GM23248 (cell line): Measurements from ENCODE around the gene METTL15. TPM values are rescaled to one million over a fixed set of nuclear protein-coding genes. Genes with fewer than 3 reads are reported as not detected.

ENCODE experiments used
- DNase-seq: peaks from one replicate; pipeline ENCODE4 v3.0.0-alpha.2; 2015
- H2AFZ ChIP-seq: fragments of 200-600 bp; sonication (generic); 2 replicates; pipeline ENCODE4 v1.6.1; 2016; ENCODE audit warnings: antibody characterized with exemption
- H3F3A ChIP-seq: fragments of 200-600 bp; sonication (generic); 2 replicates; pipeline ENCODE4 v1.6.1; 2016; ENCODE audit warnings: mild to moderate bottlenecking, antibody characterized with exemption, mixed run types; ENCODE audit not compliant: insufficient read depth
- H3K27ac ChIP-seq: fragments of 200-600 bp; sonication (generic); 2 replicates; pipeline ENCODE4 v1.5.1; 2016; ENCODE audit warnings: mild to moderate bottlenecking
- H3K27me3 ChIP-seq: fragments of 200-600 bp; sonication (generic); replicated peaks from 2 replicates; pipeline ENCODE4 v1.6.1; 2016; ENCODE audit warnings: mild to moderate bottlenecking; ENCODE audit not compliant: insufficient read depth
- H3K36me3 ChIP-seq: fragments of 200-600 bp; sonication (generic); 2 replicates; pipeline ENCODE4 v1.6.1; 2016; ENCODE audit warnings: low read depth, mild to moderate bottlenecking
- H3K4me1 ChIP-seq: fragments of 200-600 bp; sonication (generic); 2 replicates; pipeline ENCODE4 v1.6.1; 2016; ENCODE audit warnings: mild to moderate bottlenecking; ENCODE audit not compliant: insufficient read depth
- H3K4me2 ChIP-seq: fragments of 200-600 bp; sonication (generic); one replicate; pipeline ENCODE4 v1.6.1; 2016; ENCODE audit warnings: mild to moderate bottlenecking; ENCODE audit not compliant: unreplicated experiment
- H3K4me3 ChIP-seq: fragments of 200-600 bp; sonication (generic); 2 replicates; pipeline ENCODE4 v1.5.1; 2016; ENCODE audit warnings: mild to moderate bottlenecking
- H3K79me2 ChIP-seq: fragments of 200-600 bp; sonication (generic); 2 replicates; pipeline ENCODE4 v1.6.1; 2016; ENCODE audit warnings: mild to moderate bottlenecking; ENCODE audit not compliant: insufficient read depth
- H3K9ac ChIP-seq: fragments of 200-600 bp; sonication (generic); 2 replicates; pipeline ENCODE4 v1.6.1; 2016; ENCODE audit warnings: mild to moderate bottlenecking
- H3K9me2 ChIP-seq: fragments of 200-600 bp; sonication (generic); 2 replicates; pipeline ENCODE4 v1.6.1; 2016; ENCODE audit warnings: mixed run types, mild to moderate bottlenecking, moderate library complexity; ENCODE audit not compliant: insufficient read depth
- H3K9me3 ChIP-seq: fragments of 200-600 bp; sonication (generic); one replicate; pipeline ENCODE4 v1.6.1; 2017; ENCODE audit warnings: low read depth
- H4K20me1 ChIP-seq: fragments of 200-600 bp; sonication (generic); 2 replicates; pipeline ENCODE4 v1.6.0; 2016; ENCODE audit not compliant: insufficient read depth
- EZH2 ChIP-seq: fragments of 200-600 bp; sonication (generic); IDR thresholded peaks from 2 replicates; pipeline ENCODE4 v1.6.1; 2018; ENCODE audit warnings: antibody characterized with exemption, mild to moderate bottlenecking; ENCODE audit not compliant: insufficient read depth, poor library complexity, severe bottlenecking
- EZH2phosphoT487 ChIP-seq: fragments of 200-600 bp; sonication (generic); IDR thresholded peaks from 2 replicates; pipeline ENCODE4 v1.6.1; 2018; ENCODE audit warnings: antibody characterized with exemption, moderate library complexity, mild to moderate bottlenecking, low read depth; ENCODE audit not compliant: insufficient read depth
- WGBS, 2 experiments: methylation state at CpG; one replicate each; pipeline ENCODE4 v1.1.6; 2015 to 2017; ENCODE audit warnings: low lambda C conversion rate in 2 of 2, low coverage in 1 of 2; ENCODE audit errors: missing lambda C conversion rate in 2 of 2; 5-methylcytosine and 5-hydroxymethylcytosine counted together
- in situ Hi-C: fragments of 300-500 bp; cut with MboI; formaldehyde crosslinking; loops from 2 replicates; pipeline ENCODE4 v1.15.0; 2020
- polyA plus RNA-seq: library from polyadenylated mRNA; unstranded; fragments of >200 nt; fragmentation: Nextera tagmentation; extraction: Ambion mirVana; gene quantifications from 2 replicates; pipeline ENCODE4 v1.2.1, GENCODE V29; 2016
- total RNA-seq: library from RNA; depleted of rRNA; stranded (reverse); fragments of >200 nt; shearing (Covaris generic); gene quantifications from 2 replicates; pipeline ENCODE4 v1.2.3, GENCODE V29; 2014

Gene METTL15
- total and polyA plus RNA-seq, 2 experiments from 2014 or later: 13.1 to 15.9 TPM

DNA sequence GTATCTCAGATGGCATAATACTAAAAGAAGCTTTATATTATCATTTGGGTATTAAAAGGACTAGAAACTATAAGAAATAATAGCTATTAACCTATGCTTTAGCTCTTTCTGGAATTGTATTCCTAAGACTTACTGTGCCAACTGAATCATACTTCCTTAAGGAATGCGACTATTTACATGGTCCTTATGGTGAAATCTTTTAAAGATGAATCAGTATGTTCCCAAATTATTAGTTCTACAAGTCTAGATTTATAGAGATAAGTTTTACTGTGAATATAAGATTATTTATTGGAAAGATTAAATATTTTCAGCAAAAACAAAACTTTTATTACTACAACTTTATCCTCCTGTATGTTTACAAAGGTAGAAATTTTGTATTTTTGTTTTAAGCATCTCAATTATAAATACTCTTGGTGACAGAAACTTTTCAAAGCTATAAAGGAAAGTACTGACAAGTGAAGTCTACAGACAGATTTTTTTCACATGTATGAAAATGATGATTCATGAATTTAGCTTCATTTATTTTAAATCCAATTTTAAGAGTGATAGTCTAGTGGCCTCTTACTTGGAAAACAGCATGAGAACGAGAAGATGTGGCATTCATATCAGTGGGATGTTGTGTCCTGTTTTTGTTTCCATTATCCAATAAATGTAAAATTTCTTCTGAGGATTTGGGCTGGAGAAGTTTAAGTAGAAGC is 18.0 kb upstream of the METTL15 start:
- WGBS, 2 experiments: 52 to 54% methylated on average over 2 of the region's 2 CpGs
- 0 out of 2 replicates have a peak, but pooled peaks cover 10% of the 10 kb centered on the region for H3K36me3 ChIP-seq
- H3K9me2 ChIP-seq: no peaks in the 10 kb centered on the region
- H3K4me3 ChIP-seq: no peak overlapping the region
- H3K27ac ChIP-seq: peak overlapping the region; percentile 11; the same call in 1 of the 2 replicates
- peak overlapping the region; percentile 28 for H3K4me2 ChIP-seq
- H3K4me1 ChIP-seq: peaks cover 41% of the 10 kb centered on the region
- in situ Hi-C loops: no loop called here
- no peaks in the 10 kb centered on the region for H3K27me3 ChIP-seq
- peaks cover 25% of the 10 kb centered on the region; the same call in 1 of the 2 replicates for H3F3A ChIP-seq
- H4K20me1 ChIP-seq: no peaks in the 10 kb centered on the region
- peak; percentile 63 for DNase-seq
- H3K79me2 ChIP-seq: 0 out of 2 replicates have a peak, but pooled peaks cover under 1% of the 10 kb centered on the region
- no peak overlapping the region for H3K9ac ChIP-seq
- TF ChIP-seq EZH2phosphoT487: no peak
- no peak for TF ChIP-seq EZH2
- H2AFZ ChIP-seq: no peak overlapping the region
- H3K9me3 ChIP-seq: no peaks in the 10 kb centered on the region

GRCh38 chr11:28092786-28093185 is 15.4 kb upstream of the METTL15 start:
- Histone ChIP-seq H3K4me2 (no peak overlapping the region), H3K9me2 (no peaks in the 10 kb centered on the region), H3K79me2 (peaks cover 23% of the 10 kb centered on the region), H3K4me1 (peaks cover 27% of the 10 kb centered on the region), H3K36me3 (0 out of 2 replicates have a peak, but pooled peaks cover 17% of the 10 kb centered on the region), H3F3A (peaks cover 18% of the 10 kb centered on the region; the same call in 1 of the 2 replicates), H3K27ac (no peak overlapping the region), H3K4me3 (no peak overlapping the region), H4K20me1 (no peaks in the 10 kb centered on the region), H2AFZ (0 out of 2 replicates have a peak overlapping the region, but pooled peaks have one; percentile 43), H3K9me3 (no peaks in the 10 kb centered on the region), H3K27me3 (no peaks in the 10 kb centered on the region), H3K9ac (no peak overlapping the region)
- in situ Hi-C loops: no loop called here
- TF ChIP-seq EZH2: no peak
- no peak for TF ChIP-seq EZH2phosphoT487
- DNase-seq: no peak

- H3K27ac ChIP-seq: no peak overlapping the region
- in situ Hi-C loops: no loop called here
Measured at GRCh38 chr11:28098257-28098656, 9.9 kb upstream of the METTL15 start.

GRCh38 chr11:28099715-28100114 is 8.5 kb upstream of the METTL15 start:
- TF ChIP-seq EZH2phosphoT487 (no peak), EZH2 (no peak)
- DNase-seq: no peak
- H3K9me3 ChIP-seq: no peaks in the 10 kb centered on the region
- H3K36me3 ChIP-seq: 0 out of 2 replicates have a peak, but pooled peaks cover 8% of the 10 kb centered on the region
- in situ Hi-C loops: loop anchor here (25.0 kb wide), 1 partner anchor 387 kb away; the partner anchor contains the start of gene BDNF
- WGBS, 2 experiments: 24 to 26% methylated on average over 1 of the region's 1 CpG
- no peak overlapping the region for H3K4me3 ChIP-seq
- H3K79me2 ChIP-seq: peaks cover 93% of the 10 kb centered on the region
- no peak overlapping the region for H3K27ac ChIP-seq
- no peak overlapping the region for H2AFZ ChIP-seq
- no peaks in the 10 kb centered on the region for H3K27me3 ChIP-seq
- H3F3A ChIP-seq: no peaks in the 10 kb centered on the region
- no peak overlapping the region for H3K4me2 ChIP-seq
- peaks cover 14% of the 10 kb centered on the region; the same call in 1 of the 2 replicates for H3K4me1 ChIP-seq
- no peaks in the 10 kb centered on the region for H3K9me2 ChIP-seq
- no peak overlapping the region for H3K9ac ChIP-seq
- H4K20me1 ChIP-seq: no peaks in the 10 kb centered on the region

More at GRCh38 chr11:28098257-28098656, 9.9 kb upstream of the METTL15 start:
- TF ChIP-seq EZH2phosphoT487 (no peak), EZH2 (no peak)
- peaks cover 78% of the 10 kb centered on the region for H3K79me2 ChIP-seq
- no peaks in the 10 kb centered on the region for H3K9me3 ChIP-seq
- H3K4me2 ChIP-seq: no peak overlapping the region
- no peak for DNase-seq
- no peaks in the 10 kb centered on the region for H3K9me2 ChIP-seq
- 0 out of 2 replicates have a peak, but pooled peaks cover 8% of the 10 kb centered on the region for H3K36me3 ChIP-seq
- 0 out of 2 replicates have a peak overlapping the region, but pooled peaks have one; percentile 19 for H2AFZ ChIP-seq
- H3K4me1 ChIP-seq: no peaks in the 10 kb centered on the region
- no peaks in the 10 kb centered on the region for H4K20me1 ChIP-seq
- 35 to 63% methylated on average over 1 of the region's 1 CpG for WGBS, 2 experiments
- no peak overlapping the region for H3K9ac ChIP-seq
- H3K27me3 ChIP-seq: no peaks in the 10 kb centered on the region
- H3F3A ChIP-seq: no peaks in the 10 kb centered on the region
- H3K4me3 ChIP-seq: no peak overlapping the region
